Non-pigmented ciliary epithelial cell (primary cell): Measurements from ENCODE around the gene ELP6.

Source experiments
- DNase-seq: peaks from one replicate; pipeline ENCODE4 v3.0.0-alpha.2; 2010; ENCODE audit warnings: low read depth

Gene ELP6

DNA sequence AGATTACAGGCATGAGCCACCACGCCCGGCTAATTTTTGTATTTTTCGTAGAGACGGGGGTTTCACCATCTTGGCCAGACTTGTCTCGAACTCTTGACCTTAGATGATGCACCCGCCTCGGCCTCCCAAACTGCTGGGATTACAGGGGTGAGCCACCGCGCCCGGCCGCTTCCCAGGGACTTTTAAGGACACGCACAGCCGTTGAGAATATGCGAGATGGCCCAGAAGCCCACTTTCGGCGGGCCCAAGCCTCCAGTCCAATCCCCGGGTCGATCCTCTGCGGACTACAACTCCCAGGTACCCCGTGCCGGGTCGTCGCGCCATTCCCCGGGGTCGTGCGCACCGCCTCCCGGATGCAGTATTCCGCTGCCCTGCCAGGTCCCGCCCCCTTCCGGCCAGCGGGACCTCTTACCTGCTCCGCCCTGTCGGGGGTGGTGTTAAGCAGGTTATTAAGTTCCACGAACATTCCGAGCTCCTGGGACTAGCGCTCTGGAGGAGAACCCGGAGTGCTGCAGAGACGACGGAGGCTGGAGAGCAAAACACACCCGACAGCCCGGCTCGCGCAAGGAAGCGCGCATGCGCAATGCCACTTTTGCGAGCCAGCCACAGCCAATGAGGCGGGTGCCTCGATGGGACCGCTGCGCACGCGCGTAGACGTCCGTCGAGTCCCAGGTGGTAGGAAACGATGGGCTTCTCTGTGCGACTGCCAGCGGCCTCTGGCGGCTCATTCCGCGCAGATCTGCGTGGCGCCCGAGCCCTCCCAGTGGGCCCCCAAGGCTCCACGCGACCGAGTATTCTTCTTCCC, at the start of gene ELP6:
TSS of gene ELP6 (minus strand) at position 588 of the 805 bp plus-strand sequence. CDS start at position 466, 122 bp downstream.
- peak; percentile 73 for DNase-seq

DNA sequence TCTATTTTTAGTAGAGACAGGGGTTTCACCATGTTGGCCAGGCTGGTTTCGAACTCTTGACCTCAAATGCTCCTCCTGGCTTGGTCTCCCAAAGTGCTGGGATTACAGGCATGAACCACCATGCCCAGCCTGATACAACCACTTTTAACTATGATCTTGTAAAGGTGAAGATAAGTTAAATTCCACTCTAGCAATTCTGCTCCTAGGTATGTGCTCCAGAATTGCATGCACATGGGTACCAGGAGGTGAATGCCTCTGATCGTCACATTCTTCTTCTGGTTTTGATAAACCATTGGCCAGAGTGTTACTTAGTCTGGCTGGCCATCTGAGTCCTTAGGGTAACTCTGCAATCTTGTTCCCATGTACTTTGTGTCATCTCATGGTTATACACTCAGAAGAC, 42.8 kb upstream of the ELP6 start:
- DNase-seq, result no peak

DNA sequence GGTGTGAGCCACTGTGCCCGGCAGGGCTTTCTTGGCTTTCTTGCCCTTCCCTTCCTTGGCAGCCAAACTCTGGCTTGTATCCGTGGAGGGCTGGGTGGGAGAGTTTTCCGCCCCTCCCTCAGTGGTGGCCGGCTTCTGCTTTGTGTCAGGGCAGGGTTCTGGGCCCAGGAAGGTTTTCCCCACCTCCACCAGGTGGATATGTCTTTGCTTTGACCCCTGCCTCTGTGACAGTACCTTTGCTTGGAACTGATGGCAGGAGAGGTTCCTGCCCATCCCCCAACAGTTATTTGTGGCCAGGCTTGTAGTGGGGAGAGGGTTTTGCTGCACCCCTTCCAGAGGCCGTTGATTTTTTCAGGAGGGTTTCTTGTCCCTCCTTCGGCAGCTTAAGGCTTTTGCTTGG, 40.8 kb upstream of the ELP6 start:
- no peak for DNase-seq

GRCh38 chr3:47553407-47553806, 39.9 kb upstream of the ELP6 start:
- DNase-seq, result no peak

DNA sequence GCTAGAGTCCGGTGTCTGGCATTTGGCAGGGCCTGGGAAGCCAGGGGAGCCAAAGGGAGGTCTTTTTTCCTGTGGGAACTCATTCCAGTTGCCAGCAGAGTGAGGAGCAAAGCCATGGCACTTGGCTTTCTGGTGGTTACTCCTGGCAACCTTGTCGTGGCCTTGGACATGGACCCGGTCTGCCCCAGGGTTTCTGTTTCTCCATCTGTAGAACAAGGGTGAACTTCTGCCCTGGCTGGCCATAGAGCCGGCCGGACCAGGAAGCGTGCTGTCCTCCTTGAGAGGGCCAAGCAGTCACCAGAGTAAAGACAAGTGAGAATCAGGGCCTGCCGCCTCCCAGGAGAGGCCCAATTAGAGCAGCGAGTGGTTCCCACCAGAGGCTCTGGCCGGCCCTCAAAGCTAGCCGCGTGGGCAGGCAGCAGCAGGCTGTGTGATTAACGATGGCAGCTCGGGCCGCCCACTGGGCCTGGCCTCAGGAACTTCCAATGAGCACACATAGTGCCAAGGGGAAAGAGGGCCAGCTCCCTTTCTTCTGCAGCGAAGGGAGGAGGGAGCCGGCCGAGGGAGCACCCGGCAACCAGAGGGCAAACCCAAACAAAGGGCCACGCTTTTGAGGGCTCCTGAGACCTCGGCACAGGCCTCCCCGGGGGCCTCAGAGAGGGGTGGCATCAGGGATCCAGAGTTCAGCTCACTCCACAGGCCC, 29.1 kb upstream of the ELP6 start:
- no peak for DNase-seq

GRCh38 chr3:47541583-47542108, 28.1 kb upstream of the ELP6 start:
- no peak for DNase-seq

DNA sequence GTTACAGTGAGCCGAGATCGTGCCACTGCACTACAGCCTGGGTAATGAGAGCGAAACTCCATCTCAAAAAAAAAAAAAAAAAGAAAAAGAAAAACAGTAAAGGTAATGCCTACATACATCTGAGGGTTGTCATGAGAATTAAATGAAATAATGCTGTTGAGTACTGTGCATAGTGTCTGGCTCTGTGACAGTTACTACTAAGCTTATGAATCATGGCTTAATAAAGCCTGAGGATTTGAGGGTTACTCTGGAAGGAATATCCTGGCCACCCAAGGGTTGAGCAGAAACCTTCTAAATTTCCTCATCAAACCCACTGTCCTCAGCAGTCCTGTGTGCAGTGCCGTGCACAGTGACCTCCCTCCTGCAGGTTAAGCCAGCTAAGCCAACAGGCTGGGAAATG, 26.8 kb upstream of the ELP6 start:
- no peak for DNase-seq

- DNase-seq, result no peak
These were observed 23.5 kb upstream of the ELP6 start for GRCh38 chr3:47536967-47537366.

- no peak for DNase-seq
These were observed 22.8 kb upstream of the ELP6 start for GRCh38 chr3:47536221-47536891.

GRCh38 chr3:47533996-47534454, 20.5 kb upstream of the ELP6 start:
- no peak for DNase-seq

DNA sequence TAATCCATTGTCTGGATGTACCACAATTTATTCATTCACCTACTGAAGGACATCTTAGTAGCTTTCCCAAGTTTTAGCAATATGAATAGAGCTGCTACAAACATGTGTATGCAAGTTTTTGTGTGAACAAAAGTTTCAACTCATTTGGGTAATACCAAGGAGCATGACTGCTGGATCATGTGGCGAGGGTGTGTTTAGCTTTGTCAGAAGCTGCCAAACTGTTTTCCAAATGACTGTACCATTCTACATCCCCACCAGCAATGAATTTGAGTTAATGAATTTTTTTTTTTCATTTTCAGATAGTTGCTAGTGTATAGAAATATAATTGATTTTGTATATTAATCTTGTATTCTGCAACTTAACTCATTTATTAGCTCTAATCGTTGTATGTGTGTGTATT, 20.0 kb upstream of the ELP6 start:
- no peak for DNase-seq

- no peak for DNase-seq
These were observed 14.6 kb upstream of the ELP6 start for GRCh38 chr3:47527952-47528725.

- no peak for DNase-seq
These were observed 12.1 kb upstream of the ELP6 start for GRCh38 chr3:47525617-47526016.

DNA sequence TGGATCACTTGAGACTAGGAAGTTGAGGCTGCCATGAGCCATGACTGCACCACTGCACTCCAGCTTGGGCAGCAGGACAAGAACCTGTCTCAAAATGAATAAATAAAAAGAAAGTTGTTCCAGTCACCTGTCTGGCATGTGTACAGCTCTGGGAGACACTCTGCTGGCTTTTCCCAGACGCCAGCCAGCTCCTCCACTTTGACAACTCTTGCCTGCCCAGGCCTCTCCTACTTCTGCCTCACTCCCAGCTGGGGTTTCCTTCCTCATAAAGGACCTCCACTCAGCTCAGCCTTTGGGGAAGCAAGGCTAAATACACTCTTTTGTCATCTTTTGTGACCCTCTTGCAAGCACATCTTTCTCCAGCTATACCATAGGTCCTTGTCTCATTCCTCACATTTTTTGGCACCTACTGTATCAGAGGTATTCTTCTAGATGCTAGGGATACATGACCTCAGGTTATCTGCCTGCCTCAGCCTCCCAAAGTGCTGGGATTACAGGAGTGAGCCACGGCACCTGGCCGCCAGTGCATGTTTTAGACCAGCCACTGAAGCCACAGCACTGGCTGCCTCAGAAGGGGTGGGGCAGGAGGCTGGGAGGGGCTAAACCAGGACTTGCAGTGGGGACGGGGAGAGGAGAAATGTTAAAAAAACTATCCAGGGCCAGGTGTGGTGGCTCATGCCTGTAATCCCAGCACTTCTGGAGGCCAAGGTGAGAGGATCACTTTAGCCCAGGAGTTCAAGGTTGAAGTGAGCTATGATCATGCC, 10.0 kb upstream of the ELP6 start:
- DNase-seq, result no peak

GRCh38 chr3:47522082-47522987, 8.8 kb upstream of the ELP6 start:
- DNase-seq, result peak; percentile 77

DNA sequence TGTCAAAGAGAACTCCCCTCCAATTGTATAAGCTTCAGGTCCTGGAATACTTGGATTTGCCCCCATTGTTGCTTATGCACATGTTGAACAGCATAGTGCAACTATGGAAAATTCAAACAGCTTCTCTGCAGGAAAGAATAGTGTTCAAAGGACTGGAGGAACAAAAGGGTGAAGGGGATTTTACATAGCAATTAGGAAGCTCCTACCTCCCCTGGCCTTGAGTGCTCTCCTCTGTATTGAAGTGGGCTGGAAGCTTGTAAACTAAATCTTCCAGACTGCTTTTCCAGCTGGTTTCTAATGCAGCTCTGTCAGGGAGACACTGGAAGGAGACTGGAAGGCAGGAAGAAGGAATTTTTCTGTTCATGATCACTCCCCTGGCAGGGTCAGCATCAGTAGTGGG, 7.2 kb upstream of the ELP6 start:
- DNase-seq, result no peak

GRCh38 chr3:47517937-47518336, 4.4 kb upstream of the ELP6 start:
- no peak for DNase-seq

GRCh38 chr3:47515864-47516319, 2.4 kb upstream of the ELP6 start:
- no peak for DNase-seq

DNA sequence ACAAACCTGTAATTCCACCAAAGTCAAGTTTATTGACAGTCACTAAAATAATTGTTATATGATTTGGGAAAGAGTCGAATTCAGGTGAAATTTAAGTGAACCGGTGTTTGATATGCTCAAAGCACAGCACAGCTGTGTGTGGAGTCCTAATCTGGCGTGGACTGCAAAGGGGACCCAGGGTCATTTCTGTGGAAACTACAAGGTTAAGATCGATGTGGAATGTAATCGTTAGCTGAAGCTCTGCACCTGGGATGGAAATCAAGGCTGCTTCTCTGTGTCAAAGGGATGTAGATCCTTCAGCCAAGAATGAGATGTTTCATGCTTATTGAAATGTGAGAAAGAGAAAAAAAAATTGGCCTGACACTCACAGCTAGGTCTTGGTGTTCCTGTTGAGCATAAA, 1.6 kb upstream of the ELP6 start:
- no peak for DNase-seq
